SK-N-SH (cell line): ENCODE measurements around the gene PSMD10. TPM values are rescaled to one million over a fixed set of nuclear protein-coding genes. Genes with fewer than 3 reads are reported as not detected.
A peak's percentile ranks its signal among the peaks of the same experiment; 100 is the strongest.

ENCODE experiments used
- CTCF ChIA-PET: fragments of 300-600, 350-600 bp; formaldehyde crosslinking; extraction: SDS; loops from one replicate; lab custom pipeline; 2021; lab: Yijun Ruan, JAX
- POLR2A ChIA-PET: fragments of 350-600 bp; sonication (Branson Sonifier 250); formaldehyde crosslinking; extraction: SDS; loops from one replicate; lab custom pipeline; 2020; ENCODE audit warnings: antibody characterized with exemption, inconsistent platforms; lab: Yijun Ruan, JAX
- DNase-seq: peaks from one replicate; pipeline ENCODE4 v3.0.0; 2012
- H2AFZ ChIP-seq: fragments of 200-600 bp; sonication (generic); 2 replicates; pipeline ENCODE4 v1.8.1; 2016; ENCODE audit warnings: antibody characterized with exemption, mild to moderate bottlenecking, low read depth
- H3F3A ChIP-seq: fragments of 200-600 bp; sonication (generic); replicated peaks from 2 replicates; pipeline ENCODE3; 2016; ENCODE audit warnings: antibody characterized with exemption, mild to moderate bottlenecking; ENCODE audit not compliant: insufficient read depth
- H3K27ac ChIP-seq, 2 experiments: fragments of 200-500 bp in 1 of 2; fragments of 200-600 bp in 1 of 2; sonication (Bioruptor generic) in 1 of 2; sonication (generic), shearing (Covaris generic) in 1 of 2; 2 replicates each; pipeline versions ENCODE4 v1.5.1 to v1.6.1; 2014 to 2016; ENCODE audit warnings: low read depth in 2 of 2, inconsistent platforms in 1 of 2, low read length in 1 of 2, mild to moderate bottlenecking in 1 of 2, mixed read lengths in 1 of 2
- H3K27me3 ChIP-seq: fragments of 200-600 bp; sonication (generic), shearing (Covaris generic); 2 replicates; pipeline ENCODE4 v1.6.1; 2016; ENCODE audit warnings: mixed run types; ENCODE audit not compliant: insufficient read depth
- H3K36me3 ChIP-seq, 2 experiments: fragments of 200-500 bp in 1 of 2; fragments of 200-600 bp in 1 of 2; sonication (Bioruptor generic) in 1 of 2; sonication (generic) in 1 of 2; replicated peaks in 1 of 2; 2 replicates each; pipeline versions ENCODE3 to v1.5.1; 2014 to 2016; ENCODE audit warnings: low read length in 1 of 2, mild to moderate bottlenecking in 1 of 2; ENCODE audit not compliant: insufficient read depth in 2 of 2, control insufficient read depth in 1 of 2
- H3K4me1 ChIP-seq, 2 experiments: fragments of 200-500 bp in 1 of 2; fragments of 200-600 bp in 1 of 2; sonication (Bioruptor generic) in 1 of 2; sonication (generic), shearing (Covaris generic) in 1 of 2; 2 replicates each; pipeline versions ENCODE4 v1.5.1 to v1.6.1; 2014 to 2016; ENCODE audit warnings: low read depth in 1 of 2, low read length in 1 of 2, mixed run types in 1 of 2; ENCODE audit not compliant: insufficient read depth in 2 of 2, control insufficient read depth in 1 of 2
- H3K4me2 ChIP-seq: fragments of 200-600 bp; sonication (generic), shearing (Covaris generic); 2 replicates; pipeline ENCODE4 v1.6.1; 2017; ENCODE audit warnings: mixed run types
- H3K4me3 ChIP-seq, 2 experiments: fragments of 200-500 bp in 1 of 2; fragments of 200-600 bp in 1 of 2; sonication (Bioruptor generic) in 1 of 2; sonication (generic), shearing (Covaris generic) in 1 of 2; 2 replicates each; pipeline versions ENCODE4 v1.5.1 to v1.8.1; 2014 to 2016; ENCODE audit warnings: low read depth in 2 of 2, inconsistent platforms in 1 of 2, low read length in 1 of 2, mild to moderate bottlenecking in 1 of 2, mixed read lengths in 1 of 2, moderate library complexity in 1 of 2
- H3K79me2 ChIP-seq: fragments of 200-600 bp; sonication (generic); 2 replicates; pipeline ENCODE4 v1.8.1; 2017; ENCODE audit warnings: mild to moderate bottlenecking; ENCODE audit not compliant: insufficient read depth
- H3K9ac ChIP-seq: fragments of 200-600 bp; sonication (generic); 2 replicates; pipeline ENCODE4 v1.6.1; 2017; ENCODE audit warnings: mixed run types
- H3K9me2 ChIP-seq: fragments of 200-600 bp; sonication (generic); 2 replicates; pipeline ENCODE4 v1.6.1; 2017; ENCODE audit warnings: mixed run types
- H3K9me3 ChIP-seq: fragments of 200-600 bp; sonication (generic); 2 replicates; pipeline ENCODE4 v1.6.1; 2017; ENCODE audit warnings: mixed run types, mild to moderate bottlenecking, moderate library complexity
- H4K20me1 ChIP-seq: fragments of 200-600 bp; sonication (generic); 2 replicates; pipeline ENCODE4 v1.6.1; 2017; ENCODE audit warnings: mild to moderate bottlenecking, mixed run types; ENCODE audit not compliant: insufficient read depth
- CTCF ChIP-seq: fragments of 200-600 bp; sonication (generic); IDR thresholded peaks from 2 replicates; pipeline ENCODE4 v1.6.1; 2017; ENCODE audit warnings: antibody characterized with exemption, mild to moderate bottlenecking, moderate library complexity
- ELF1 ChIP-seq: IDR thresholded peaks from 2 replicates; pipeline ENCODE4 v1.4.0; 2012
- EP300 ChIP-seq, 2 experiments: IDR thresholded peaks; 2 replicates each; pipeline versions ENCODE4 v1.4.0 to v1.6.1; 2012; ENCODE audit warnings: borderline replicate concordance in 1 of 2, low read depth in 1 of 2, low read length in 1 of 2
- EZH2phosphoT487 ChIP-seq: fragments of 200-600 bp; sonication (generic); IDR thresholded peaks from 2 replicates; pipeline ENCODE4 v1.6.1; 2017; ENCODE audit warnings: low read depth, mixed run types, mild to moderate bottlenecking, antibody characterized with exemption, moderate library complexity, borderline replicate concordance
- FOXJ3 ChIP-seq: sonication (generic); formaldehyde crosslinking; IDR thresholded peaks from 2 replicates; pipeline ENCODE4 v1.5.1; 2020; ENCODE audit warnings: mild to moderate bottlenecking, missing genetic modification reagents
- GABPA ChIP-seq: IDR thresholded peaks from 2 replicates; pipeline ENCODE4 v1.4.0; 2012; ENCODE audit warnings: low read depth, mild to moderate bottlenecking
- GATA2 ChIP-seq: sonication (generic); formaldehyde crosslinking; IDR thresholded peaks from 2 replicates; pipeline ENCODE4 v1.5.0; 2020; ENCODE audit warnings: mild to moderate bottlenecking, missing genetic modification reagents
- IRF3 ChIP-seq: fragments of 150-350 bp; IDR thresholded peaks from 2 replicates; pipeline ENCODE4 v1.6.1; 2016; ENCODE audit warnings: mild to moderate bottlenecking, low read depth, low read length
- JUND ChIP-seq: IDR thresholded peaks from 2 replicates; pipeline ENCODE4 v1.4.0; 2012
- MXI1 ChIP-seq: IDR thresholded peaks from 2 replicates; pipeline ENCODE4 v1.6.1; 2012; ENCODE audit warnings: mild to moderate bottlenecking, low read depth, low read length, improper control_type of control experiment
- PBX3 ChIP-seq: IDR thresholded peaks from 2 replicates; pipeline ENCODE4; 2012
- POLR2AphosphoS5 ChIP-seq: IDR thresholded peaks from 2 replicates; pipeline ENCODE4 v1.6.1; 2012; ENCODE audit warnings: low read depth, low read length
- RXRA ChIP-seq: IDR thresholded peaks from 2 replicates; pipeline ENCODE4 v1.4.0; 2012; ENCODE audit warnings: low read depth, mild to moderate bottlenecking, borderline replicate concordance
- SIN3A ChIP-seq: IDR thresholded peaks from 2 replicates; pipeline ENCODE4 v1.6.1; 2012; ENCODE audit warnings: low read depth, mild to moderate bottlenecking, low read length, moderate library complexity, borderline replicate concordance
- TEAD4 ChIP-seq: IDR thresholded peaks from 2 replicates; pipeline ENCODE4 v1.4.0; 2012; ENCODE audit warnings: mild to moderate bottlenecking, borderline replicate concordance; ENCODE audit not compliant: insufficient read depth
- USF1 ChIP-seq: IDR thresholded peaks from 2 replicates; pipeline ENCODE4 v1.4.0; 2012; ENCODE audit warnings: low read depth, borderline replicate concordance
- YY1 ChIP-seq: IDR thresholded peaks from 2 replicates; pipeline ENCODE4 v1.4.0; 2012; ENCODE audit warnings: low read depth, mild to moderate bottlenecking
- WGBS: methylation state at CpG from one replicate; pipeline ENCODE4 v1.1.6; 2017; ENCODE audit warnings: low lambda C conversion rate; 5-methylcytosine and 5-hydroxymethylcytosine counted together
- polyA plus RNA-seq, 3 experiments: library from polyadenylated mRNA; depleted of rRNA; stranded (reverse); fragments of >200 nt; gene quantifications; 2 replicates each; pipeline ENCODE4 v1.2.3, GENCODE V29; 2012

Gene PSMD10
- polyA plus RNA-seq, 1 of the 3 experiments (the other 2 are of a cell fraction), result 53.0 TPM

- Histone ChIP-seq H3K4me2 (no peak overlapping the region), H3K4me3 (no peak overlapping the region), H3K9me2 (no peaks in the 10 kb centered on the region), H3K4me1 (no peaks in the 10 kb centered on the region), H3K27me3 (no peaks in the 10 kb centered on the region), H3K27ac (no peak overlapping the region), H3K36me3 (no peaks in the 10 kb centered on the region), H3F3A (no peaks in the 10 kb centered on the region), H3K9me3 (no peaks in the 10 kb centered on the region), H3K9ac (no peak overlapping the region), H2AFZ (no peak overlapping the region), H4K20me1 (no peaks in the 10 kb centered on the region), H3K79me2 (no peaks in the 10 kb centered on the region)
- CTCF ChIA-PET, result no interaction called here
- DNase-seq, result no peak
- TF ChIP-seq EP300 (IDR thresholded peaks at IDR 0.05; ENCODE audit: borderline replicate concordance in 1 of 2, low read depth in 1 of 2, low read length in 1 of 2) (no peak), PBX3 (no peak), RXRA (no peak), YY1 (no peak), EZH2phosphoT487 (no peak), FOXJ3 (CRISPR knock-in tag) (no peak), IRF3 (no peak), GATA2 (CRISPR knock-in tag) (no peak), CTCF (no peak), TEAD4 (no peak), POLR2AphosphoS5 (no peak), JUND (no peak), ELF1 (no peak), GABPA (no peak)
- 69% methylated on average over 2 of the region's 2 CpGs for WGBS
- POLR2A ChIA-PET, result no interaction called here
Observed at GRCh38 chrX:108097380-108097779, 6.0 kb upstream of the PSMD10 start.

GRCh38 chrX:108091878-108092291 lies 543 bp upstream of the PSMD10 start:
- no peaks in the 10 kb centered on the region for H4K20me1 ChIP-seq

More at GRCh38 chrX:108091878-108092291, 543 bp upstream of the PSMD10 start:
- no peak overlapping the region for H3K27ac ChIP-seq
- H3K9me3 ChIP-seq, result no peaks in the 10 kb centered on the region
- ChIA-PET CTCF (no interaction called here), POLR2A (interaction anchor here (1.0 kb wide), 1 partner anchor 10 kb away, joined by 5 read pairs; no protein-coding TSS in a partner anchor)
- no peaks in the 10 kb centered on the region for H3K9me2 ChIP-seq
- peaks cover 9 to 13% of the 10 kb centered on the region in 2 experiments for H3K36me3 ChIP-seq
- H3K9ac ChIP-seq, result no peak overlapping the region
- peaks cover 29% of the 10 kb centered on the region; the same call in 1 of the 2 replicates for H3K79me2 ChIP-seq
- H3K4me1 ChIP-seq, result no peaks in the 10 kb centered on the region; a peak in 2 of 4 replicates
- H3F3A ChIP-seq, result no peaks in the 10 kb centered on the region
- H3K4me2 ChIP-seq, result peak overlapping the region; percentile 62
- WGBS, result 2% methylated on average over 6 of the region's 15 CpGs
- no peak for DNase-seq
- TF ChIP-seq EP300 (IDR thresholded peaks at IDR 0.05; ENCODE audit: borderline replicate concordance in 1 of 2, low read depth in 1 of 2, low read length in 1 of 2) (no peak), MXI1 (0 out of 2 replicates have a peak, but pooled peaks have one; percentile 33), RXRA (no peak), USF1 (no peak), POLR2AphosphoS5 (no peak), SIN3A (peak; percentile 9; the same call in 1 of the 2 replicates)
- TF ChIP-seq, all 33 proteins: peak for 2
- H3K4me3 ChIP-seq, result peak overlapping the region; percentile 66 to 74
- H2AFZ ChIP-seq, result peak overlapping the region; percentile 26; the same call in 1 of the 2 replicates
- H3K27me3 ChIP-seq, result no peaks in the 10 kb centered on the region
